Measurements from ENCODE around the gene SERPINF2.

GRCh38 chr17:1730326-1731193 lies 12.1 kb upstream of the SERPINF2 start:
- TF ChIP-seq CREB1 (IDR thresholded peaks at IDR 0.05; ENCODE audit: low read depth): no peak
- TF ChIP-seq, protein P1, sequence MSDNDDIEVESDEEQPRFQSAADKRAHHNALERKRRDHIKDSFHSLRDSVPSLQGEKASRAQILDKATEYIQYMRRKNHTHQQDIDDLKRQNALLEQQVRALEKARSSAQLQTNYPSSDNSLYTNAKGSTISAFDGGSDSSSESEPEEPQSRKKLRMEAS (IDR thresholded peaks at IDR 0.05): no peak
- TF ChIP-seq EGR1 (IDR thresholded peaks at IDR 0.05): no peak
- no peak for TF ChIP-seq YY1 (IDR thresholded peaks at IDR 0.05; ENCODE audit: low read depth)
- no peak for TF ChIP-seq NFIC (IDR thresholded peaks at IDR 0.05)
- TF ChIP-seq RAD21 (IDR thresholded peaks at IDR 0.05; ENCODE audit: low read depth): no peak

Data from Ishikawa (cell line).